Upper lobe of left lung (tissue), 4 donors: ENCODE data around the gene IQGAP1.

Experiments used
- CTCF ChIP-seq, 6 experiments: fragments of 450-650 bp in 4 of 6; fragments of 200-600 bp in 2 of 6; sonication (generic) in 2 of 6; IDR thresholded peaks; one replicate each; pipeline ENCODE4 v1.5.1; 2016 to 2019; ENCODE audit warnings: antibody characterized with exemption in 6 of 6
- EP300 ChIP-seq, 4 donors: sonication (generic); formaldehyde crosslinking; IDR thresholded peaks; one replicate each; pipeline ENCODE4 v1.5.1; 2017; ENCODE audit warnings: antibody characterized with exemption in 4 of 4, control low read depth in 2 of 4
- POLR2A ChIP-seq, 4 donors: fragments of 450-650 bp; IDR thresholded peaks; one replicate each; pipeline ENCODE4 v1.5.1; 2016 to 2017; ENCODE audit warnings: antibody characterized with exemption in 4 of 4, mild to moderate bottlenecking in 2 of 4
- POLR2AphosphoS5 ChIP-seq, 2 donors: sonication (generic); formaldehyde crosslinking; IDR thresholded peaks; one replicate each; pipeline ENCODE4 v1.5.1; 2017; ENCODE audit warnings: antibody characterized with exemption in 2 of 2

- no peak for TF ChIP-seq POLR2A (IDR thresholded peaks at IDR 0.05)
- no peak for TF ChIP-seq CTCF (IDR thresholded peaks at IDR 0.05)
- no peak for TF ChIP-seq EP300 (IDR thresholded peaks at IDR 0.05)
- no peak for TF ChIP-seq POLR2AphosphoS5 (IDR thresholded peaks at IDR 0.05)
Observed at GRCh38 chr15:90425726-90426346, 37.8 kb downstream of the IQGAP1 start.
